ENCODE measurements around the gene SS18L1.

DNA sequence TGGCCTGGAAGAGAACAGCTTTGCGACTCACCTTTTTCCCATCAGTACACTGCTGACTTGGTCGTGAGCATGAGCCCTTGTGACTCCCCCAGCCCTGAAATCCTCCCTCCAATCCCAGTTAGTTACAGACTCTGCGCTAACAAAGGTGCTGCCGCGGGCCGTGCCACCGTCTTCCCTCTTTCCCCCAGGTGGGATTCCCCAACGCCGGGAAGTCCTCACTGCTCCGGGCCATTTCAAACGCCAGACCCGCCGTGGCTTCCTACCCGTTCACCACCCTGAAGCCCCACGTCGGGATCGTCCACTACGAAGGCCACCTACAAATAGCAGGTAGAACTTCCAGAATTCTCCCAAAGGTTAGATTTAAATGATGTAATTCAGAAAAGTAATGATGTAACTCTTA is 55.4 kb downstream of the SS18L1 start:
- TF ChIP-seq POLR2AphosphoS5 (IDR thresholded peaks at IDR 0.05; ENCODE audit: low read depth, low read length): no peak
- no peak for TF ChIP-seq SPI1 (IDR thresholded peaks at IDR 0.05; ENCODE audit: low read depth, low read length)
- no peak for TF ChIP-seq POU2F2 (IDR thresholded peaks at IDR 0.05; ENCODE audit: low read depth, low read length)
- no peak for TF ChIP-seq POLR2A (IDR thresholded peaks at IDR 0.05; ENCODE audit: low read depth, low read length)
